Naive B cell (primary cell): ENCODE measurements around the gene NUCKS1. TPM values are rescaled to one million over a fixed set of nuclear protein-coding genes. Genes with fewer than 3 reads are reported as not detected.
"Not testable (repeated sequence)": the region's sequence is repeated elsewhere in the genome, so short reads cannot be mapped to it uniquely, and the experiment has no call there.

Experiments
- ATAC-seq, 2 donors: fragments of 150-1000 bp; cut with Tn5 transposase; 2 replicates each; pipeline ENCODE4 v1.10.0; 2021; ENCODE audit warnings: low read depth in 2 of 2, mild to moderate bottlenecking in 2 of 2, moderate library complexity in 2 of 2
- DNase-seq: peaks from one replicate; pipeline ENCODE4 v3.0.0; 2022
- H3K27ac Mint-ChIP-seq, 6 donors: one replicate each; pipeline ENCODE4 v1.8.0; 2020 to 2022; ENCODE audit warnings: mild to moderate bottlenecking in 6 of 6, mixed read lengths in 6 of 6, moderate library complexity in 5 of 6, inconsistent platforms in 2 of 6
- H3K27me3 Mint-ChIP-seq, 3 donors: one replicate each; pipeline ENCODE4 v1.8.0; 2021 to 2022; ENCODE audit warnings: mixed read lengths in 3 of 3, mild to moderate bottlenecking in 1 of 3
- H3K36me3 Mint-ChIP-seq, 2 donors: one replicate each; pipeline ENCODE4 v1.8.0; 2020 to 2022; ENCODE audit warnings: mixed read lengths in 2 of 2, inconsistent platforms in 1 of 2, mild to moderate bottlenecking in 1 of 2
- H3K4me1 Mint-ChIP-seq, 3 donors: one replicate each; pipeline ENCODE4 v1.8.0; 2020 to 2022; ENCODE audit warnings: mixed read lengths in 3 of 3, inconsistent platforms in 1 of 3, mild to moderate bottlenecking in 1 of 3, moderate library complexity in 1 of 3
- H3K4me3 Mint-ChIP-seq, 8 donors: one replicate each; pipeline ENCODE4 v1.8.0; 2020 to 2022; ENCODE audit warnings: mild to moderate bottlenecking in 8 of 8, mixed read lengths in 8 of 8, moderate library complexity in 8 of 8, inconsistent platforms in 2 of 8
- H3K9me3 Mint-ChIP-seq, 7 donors: one replicate each; pipeline ENCODE4 v1.8.0; 2020 to 2022; ENCODE audit warnings: mixed read lengths in 7 of 7, mild to moderate bottlenecking in 5 of 7, inconsistent platforms in 2 of 7, moderate library complexity in 1 of 7
- polyA plus RNA-seq, 6 donors: library from polyadenylated mRNA; unstranded; fragments of 300-500 nt; fragmentation: Illumina TruSeq; gene quantifications; one replicate each; pipeline ENCODE4 v1.2.3, GENCODE V29; 2021; ENCODE audit warnings: low read depth in 6 of 6

Gene NUCKS1
- polyA plus RNA-seq, 6 donors from 2014 or later: 4.9 to 18.9 (median 16.2) TPM

DNA sequence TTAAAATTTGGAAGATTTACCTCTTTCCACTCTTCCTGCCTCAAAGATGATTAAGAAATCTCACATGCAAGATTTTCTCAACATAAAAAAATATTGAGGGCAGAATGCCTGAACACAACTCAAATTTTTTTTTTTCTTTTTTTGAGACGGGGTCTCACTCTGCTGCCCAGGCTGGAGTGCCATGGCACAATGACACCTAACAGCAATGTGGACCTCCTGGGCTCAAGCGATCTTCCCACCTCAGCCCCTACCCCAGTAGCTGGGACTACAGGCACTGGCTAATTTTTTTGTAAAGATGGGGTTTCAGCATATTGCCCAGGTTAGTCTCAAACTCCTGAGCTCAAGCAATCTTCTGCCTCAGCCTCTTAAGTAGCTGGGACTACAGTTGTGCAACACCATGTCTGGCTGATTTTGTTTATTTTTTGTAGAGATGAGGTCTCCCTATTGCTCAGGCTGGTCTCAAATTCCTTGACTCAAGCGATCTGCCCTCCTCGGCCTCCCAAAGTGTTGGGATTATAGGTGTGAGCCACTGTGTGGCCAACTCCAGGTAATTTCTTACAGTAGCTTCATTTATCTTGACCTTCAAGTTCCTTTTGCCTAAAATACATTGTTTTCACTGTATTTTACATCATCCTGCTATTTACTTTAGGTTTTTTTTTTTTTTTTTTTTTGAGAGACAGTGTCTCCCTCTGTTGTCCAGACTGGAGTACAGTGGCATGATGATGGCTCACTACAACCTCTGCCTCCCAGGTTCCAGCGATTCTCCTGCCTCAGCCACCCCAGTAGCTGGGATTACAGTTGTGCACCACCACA is 10.4 kb downstream of the NUCKS1 start:
- Mint-ChIP-seq H3K4me1 (peaks cover 29 to 42% (median 42%) of the 10 kb centered on the region in 3 donors), H3K27ac (peak overlapping the region in 1 of 6 donors; percentile 27), H3K4me3 (peak overlapping the region in 1 of 8 donors; percentile 29), H3K9me3 (no peaks in the 10 kb centered on the region), H3K36me3 (no peaks in the 10 kb centered on the region), H3K27me3 (no peaks in the 10 kb centered on the region)
- ATAC-seq (no peak), DNase-seq (no peak)

- H3K36me3 Mint-ChIP-seq: no peaks in the 10 kb centered on the region
- no peak for DNase-seq
- H3K4me1 Mint-ChIP-seq: peaks cover 17 to 37% (median 34%) of the 10 kb centered on the region in 3 donors
- no peak for ATAC-seq
- no peaks in the 10 kb centered on the region for H3K27me3 Mint-ChIP-seq
- H3K9me3 Mint-ChIP-seq: no peaks in the 10 kb centered on the region
- H3K27ac Mint-ChIP-seq: peak overlapping the region in 2 of 6 donors; percentile 3 to 36
- H3K4me3 Mint-ChIP-seq: no peak overlapping the region
Observed at GRCh38 chr1:205735218-205735617, 14.8 kb downstream of the NUCKS1 start.

GRCh38 chr1:205733438-205734175 is 16.4 kb downstream of the NUCKS1 start:
- H3K27ac Mint-ChIP-seq: peak overlapping the region in 3 of 6 donors; percentile 19 to 49 (median 44)
- DNase-seq: no peak
- no peak overlapping the region for H3K4me3 Mint-ChIP-seq
- no peak for ATAC-seq
- H3K27me3 Mint-ChIP-seq: no peaks in the 10 kb centered on the region
- peaks cover 17 to 38% (median 27%) of the 10 kb centered on the region in 3 donors for H3K4me1 Mint-ChIP-seq
- no peaks in the 10 kb centered on the region for H3K36me3 Mint-ChIP-seq
- H3K9me3 Mint-ChIP-seq: no peaks in the 10 kb centered on the region

GRCh38 chr1:205729945-205730610 is 19.9 kb downstream of the NUCKS1 start:
- DNase-seq: no peak
- Mint-ChIP-seq H3K9me3 (no peaks in the 10 kb centered on the region), H3K4me3 (no peak overlapping the region), H3K27ac (peak overlapping the region in 2 of 6 donors; percentile 42 to 44), H3K36me3 (no peaks in the 10 kb centered on the region), H3K4me1 (peaks cover 6 to 26% (median 21%) of the 10 kb centered on the region in 3 donors), H3K27me3 (no peaks in the 10 kb centered on the region)
- ATAC-seq: no peak

DNA sequence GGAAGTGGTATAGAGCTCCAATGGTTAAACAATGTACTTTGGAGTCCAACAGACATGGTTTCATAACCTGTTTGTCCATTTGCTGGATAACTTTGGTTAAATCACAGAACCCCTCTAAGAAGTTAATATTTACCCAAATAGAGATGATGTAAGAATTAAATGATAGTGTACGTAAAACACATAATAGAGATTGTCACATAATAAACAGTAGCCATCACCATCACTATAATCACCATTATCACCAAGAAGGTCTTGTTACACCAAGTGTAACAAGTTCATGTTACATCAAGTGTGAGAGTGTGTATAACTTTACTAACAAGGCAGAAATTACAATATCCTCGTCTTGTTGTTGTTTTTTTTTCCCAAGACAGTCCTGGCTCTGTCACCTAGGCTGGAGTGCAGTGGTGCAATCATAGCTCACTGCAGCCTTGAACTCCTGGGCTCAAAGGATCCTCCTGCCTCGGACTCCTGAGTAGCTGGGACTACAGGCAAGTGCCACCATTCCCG is 23.3 kb downstream of the NUCKS1 start:
- peaks cover 0 to 15% (median 13%) of the 10 kb centered on the region in 3 donors for H3K4me1 Mint-ChIP-seq
- H3K4me3 Mint-ChIP-seq: no peak overlapping the region
- H3K9me3 Mint-ChIP-seq: no peaks in the 10 kb centered on the region
- peak overlapping the region in 4 of 6 donors; percentile 64 to 72 (median 66) for H3K27ac Mint-ChIP-seq
- no peak for ATAC-seq
- H3K36me3 Mint-ChIP-seq: peaks cover 0 to 5% of the 10 kb centered on the region in 2 donors
- DNase-seq: no peak
- no peaks in the 10 kb centered on the region for H3K27me3 Mint-ChIP-seq

DNA sequence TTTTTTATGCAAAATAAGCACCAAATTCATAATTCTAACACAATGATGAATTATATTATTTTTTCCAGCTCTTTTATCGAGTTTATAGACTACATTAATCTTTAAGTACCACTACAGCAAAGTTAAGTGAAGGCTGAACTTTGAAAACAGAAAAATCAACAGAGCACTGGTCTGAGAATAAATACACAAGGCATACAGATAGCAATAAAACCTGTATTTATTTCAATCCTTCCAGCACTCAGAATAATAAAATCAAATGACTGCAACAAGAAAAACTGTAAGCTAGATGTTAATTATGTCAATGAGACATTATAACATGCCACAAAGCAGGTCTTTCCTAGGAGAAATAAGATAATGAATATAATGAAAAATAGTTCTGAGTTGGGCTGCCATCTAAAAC is 24.5 kb downstream of the NUCKS1 start:
- no peak for ATAC-seq
- Mint-ChIP-seq H3K4me1 (peaks cover 3 to 11% (median 10%) of the 10 kb centered on the region in 3 donors), H3K27me3 (no peaks in the 10 kb centered on the region), H3K27ac (no peak overlapping the region), H3K4me3 (no peak overlapping the region), H3K9me3 (no peaks in the 10 kb centered on the region), H3K36me3 (peaks cover 4 to 8% of the 10 kb centered on the region in 2 donors)
- DNase-seq: no peak

DNA sequence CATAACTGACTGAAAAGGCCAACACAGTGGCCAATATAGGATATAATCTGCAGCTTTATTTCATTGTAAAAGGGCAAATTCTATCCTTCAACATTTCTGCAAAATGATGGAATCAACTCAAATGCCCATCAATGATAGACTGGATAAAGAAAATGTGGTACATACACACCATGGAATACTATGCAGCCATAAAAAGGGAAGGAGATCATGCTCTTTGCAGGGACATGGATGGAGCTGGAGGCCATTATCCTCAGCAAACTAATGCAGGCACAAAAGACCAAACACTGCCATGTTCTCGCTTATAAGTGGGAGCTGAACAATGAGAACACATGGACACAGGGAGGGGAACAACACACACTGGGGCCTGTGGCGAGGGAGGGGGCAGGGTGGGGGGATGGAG is 29.2 kb downstream of the NUCKS1 start:
- not testable (repeated sequence) for DNase-seq, H3K4me3 Mint-ChIP-seq, ATAC-seq, H3K27me3 Mint-ChIP-seq, H3K4me1 Mint-ChIP-seq, H3K9me3 Mint-ChIP-seq
- H3K36me3 Mint-ChIP-seq: peaks cover 29 to 34% of the 10 kb centered on the region in 2 donors
- H3K27ac Mint-ChIP-seq: peak overlapping the region in 2 of 6 donors; percentile 5 to 7

- DNase-seq: no peak
- H3K9me3 Mint-ChIP-seq: no peaks in the 10 kb centered on the region
- peaks cover 0 to 7% (median 6%) of the 10 kb centered on the region in 3 donors for H3K4me1 Mint-ChIP-seq
- no peak overlapping the region for H3K4me3 Mint-ChIP-seq
- no peak for ATAC-seq
- no peaks in the 10 kb centered on the region for H3K27me3 Mint-ChIP-seq
- peak overlapping the region in 1 of 6 donors; percentile 1 for H3K27ac Mint-ChIP-seq
- H3K36me3 Mint-ChIP-seq: peaks cover 29 to 34% of the 10 kb centered on the region in 2 donors
Observed at GRCh38 chr1:205719762-205720161, 30.2 kb downstream of the NUCKS1 start.

DNA sequence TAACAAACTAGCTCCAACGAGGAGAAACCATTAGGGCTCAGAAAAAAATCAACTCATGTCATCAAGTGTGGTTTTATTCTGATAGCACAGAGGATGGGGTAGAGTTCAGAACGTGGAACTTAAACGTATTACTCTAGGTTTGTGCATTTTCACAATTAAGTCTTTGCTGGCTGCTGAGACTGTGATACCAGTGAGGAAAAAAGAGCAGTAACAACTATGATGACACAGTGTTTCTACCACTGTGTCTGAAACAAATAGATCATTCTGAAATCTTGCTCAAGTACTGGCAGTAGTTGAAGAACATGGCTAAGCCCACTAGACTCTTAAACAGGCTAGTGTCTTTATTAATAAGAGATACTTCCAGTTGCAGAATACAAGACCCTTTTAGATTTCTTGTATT is 31.0 kb downstream of the NUCKS1 start:
- H3K4me1 Mint-ChIP-seq: peaks cover 2 to 9% (median 7%) of the 10 kb centered on the region in 3 donors
- DNase-seq (no peak), ATAC-seq (no peak)
- no peaks in the 10 kb centered on the region for H3K27me3 Mint-ChIP-seq
- H3K36me3 Mint-ChIP-seq: peaks cover 29 to 34% of the 10 kb centered on the region in 2 donors
- no peaks in the 10 kb centered on the region for H3K9me3 Mint-ChIP-seq
- peak overlapping the region in 1 of 6 donors; percentile 18 for H3K27ac Mint-ChIP-seq
- H3K4me3 Mint-ChIP-seq: no peak overlapping the region

- no peak for DNase-seq
- Mint-ChIP-seq H3K27me3 (no peaks in the 10 kb centered on the region), H3K9me3 (no peaks in the 10 kb centered on the region), H3K4me3 (no peak overlapping the region), H3K36me3 (peaks cover 24 to 34% of the 10 kb centered on the region in 2 donors), H3K27ac (peak overlapping the region in 2 of 6 donors; percentile 63 to 90), H3K4me1 (peaks cover 3 to 10% (median 7%) of the 10 kb centered on the region in 3 donors)
- ATAC-seq: no peak
Observed at GRCh38 chr1:205716371-205717132, 33.4 kb downstream of the NUCKS1 start.

DNA sequence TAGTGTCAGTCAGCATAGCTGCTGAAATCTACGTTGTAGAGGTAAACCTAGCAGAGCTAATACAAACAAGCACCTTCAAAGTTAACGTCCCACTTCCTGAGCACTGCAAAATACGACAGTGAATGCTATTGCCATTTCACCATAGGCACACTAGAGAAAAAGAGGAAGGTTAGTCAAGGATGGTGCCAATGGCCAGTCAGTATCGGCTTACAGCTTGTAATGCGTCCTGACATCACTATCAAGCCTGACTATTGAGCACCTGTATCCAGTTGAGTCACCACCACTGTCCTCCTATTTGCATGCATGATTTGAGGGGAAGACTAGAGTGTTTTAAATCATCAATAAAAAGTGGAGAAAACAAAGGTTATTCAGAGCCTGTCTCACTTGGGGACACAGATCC is 34.4 kb downstream of the NUCKS1 start:
- Mint-ChIP-seq H3K9me3 (no peaks in the 10 kb centered on the region), H3K4me3 (no peak overlapping the region), H3K4me1 (peaks cover 11 to 14% (median 13%) of the 10 kb centered on the region in 3 donors), H3K27me3 (no peaks in the 10 kb centered on the region), H3K27ac (peak overlapping the region in 3 of 6 donors; percentile 6 to 72 (median 40)), H3K36me3 (peaks cover 22 to 31% of the 10 kb centered on the region in 2 donors)
- ATAC-seq (no peak), DNase-seq (no peak)

- no peak for DNase-seq
- no peak for ATAC-seq
- H3K4me1 Mint-ChIP-seq: peaks cover 13 to 17% (median 17%) of the 10 kb centered on the region in 3 donors
- no peak overlapping the region for H3K4me3 Mint-ChIP-seq
- no peaks in the 10 kb centered on the region for H3K27me3 Mint-ChIP-seq
- H3K27ac Mint-ChIP-seq: peak overlapping the region in 4 of 6 donors; percentile 48 to 77 (median 54)
- H3K36me3 Mint-ChIP-seq: peaks cover 17 to 24% of the 10 kb centered on the region in 2 donors
- no peaks in the 10 kb centered on the region for H3K9me3 Mint-ChIP-seq
Observed at GRCh38 chr1:205714906-205715246, 35.1 kb downstream of the NUCKS1 start.
